ENCODE results near the gene CDH15.

- no peak for TF ChIP-seq POLR2A (IDR thresholded peaks at IDR 0.05; ENCODE audit: low read depth, low read length)
- no peak for TF ChIP-seq POLR2AphosphoS5 (IDR thresholded peaks at IDR 0.05; ENCODE audit: low read depth, low read length)
- TF ChIP-seq TAF1 (IDR thresholded peaks at IDR 0.05; ENCODE audit: borderline replicate concordance, low read depth, low read length), result no peak
These were observed 22.2 kb downstream of the CDH15 start for GRCh38 chr16:89193576-89194293.

Data from GM12892 (cell line).